RWPE2 (cell line): Measurements from ENCODE around the gene PYDC2.

ENCODE experiments used
- ATAC-seq: fragments of 200-7000 bp; cut with Tn5 transposase; 3 replicates; pipeline ENCODE4 v1.9.1; 2021; ENCODE audit warnings: low read depth
- DNase-seq: peaks from one replicate; pipeline ENCODE4 v3.0.0-alpha.2; 2020; ENCODE audit warnings: low spot score
- H3K27ac ChIP-seq: fragments of 450-650 bp; 2 replicates; pipeline ENCODE4 v1.5.1; 2017; ENCODE audit warnings: mild to moderate bottlenecking; ENCODE audit not compliant: poor library complexity, severe bottlenecking
- H3K27me3 ChIP-seq: fragments of 250-450 bp; sonication (Bioruptor Pico); 2 replicates; pipeline ENCODE4 v1.5.1; 2021; ENCODE audit warnings: mild to moderate bottlenecking, moderate library complexity; ENCODE audit not compliant: insufficient read depth, poor library complexity, severe bottlenecking
- H3K36me3 ChIP-seq: fragments of 250-450 bp; sonication (Bioruptor Pico); 2 replicates; pipeline ENCODE4 v1.5.1; 2020; ENCODE audit warnings: low read depth, mild to moderate bottlenecking, moderate library complexity
- H3K4me1 ChIP-seq: fragments of 250-450 bp; sonication (Bioruptor Pico); 2 replicates; pipeline ENCODE4 v1.5.1; 2021; ENCODE audit warnings: mild to moderate bottlenecking, moderate library complexity; ENCODE audit not compliant: insufficient read depth, poor library complexity, severe bottlenecking
- H3K4me3 ChIP-seq: fragments of 250-450 bp; sonication (Bioruptor Pico); 2 replicates; pipeline ENCODE4 v1.5.1; 2021; ENCODE audit warnings: mild to moderate bottlenecking, moderate library complexity; ENCODE audit not compliant: severe bottlenecking
- H3K9me3 ChIP-seq: fragments of 250-450 bp; sonication (Bioruptor Pico); 2 replicates; pipeline ENCODE4 v1.5.1; 2021; ENCODE audit warnings: mild to moderate bottlenecking, moderate library complexity; ENCODE audit not compliant: severe bottlenecking
- CTCF ChIP-seq: fragments of 450-650 bp; IDR thresholded peaks from one replicate; pipeline ENCODE4 v1.5.1; 2017; ENCODE audit warnings: mild to moderate bottlenecking, moderate library complexity; ENCODE audit not compliant: poor library complexity, severe bottlenecking

The PYDC2 gene

DNA sequence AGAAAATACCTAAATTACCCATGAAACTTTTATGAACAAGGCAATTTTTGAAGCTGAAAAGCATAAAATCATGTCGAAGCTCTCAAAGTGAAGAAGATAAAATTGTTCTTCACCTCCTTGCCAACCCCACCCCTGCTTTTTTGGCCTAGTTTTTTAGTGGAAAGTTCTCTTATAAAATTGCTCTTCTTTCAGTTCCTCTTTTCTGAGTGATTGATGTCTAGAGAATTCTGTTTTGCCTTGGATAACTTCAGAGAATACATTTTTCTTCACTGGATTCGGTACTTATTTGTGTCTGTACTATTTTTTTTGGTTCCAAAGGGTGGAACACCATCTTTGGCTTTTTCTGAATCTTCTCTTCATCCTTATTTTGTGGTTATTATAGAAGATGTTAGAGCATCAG, 25.0 kb upstream of the PYDC2 start:
- Histone ChIP-seq H3K27ac (no peak overlapping the region), H3K36me3 (no peaks in the 10 kb centered on the region), H3K4me3 (no peak overlapping the region), H3K9me3 (no peaks in the 10 kb centered on the region), H3K4me1 (no peaks in the 10 kb centered on the region), H3K27me3 (no peaks in the 10 kb centered on the region)
- no peak for DNase-seq
- ATAC-seq = no peak
- no peak for TF ChIP-seq CTCF

DNA sequence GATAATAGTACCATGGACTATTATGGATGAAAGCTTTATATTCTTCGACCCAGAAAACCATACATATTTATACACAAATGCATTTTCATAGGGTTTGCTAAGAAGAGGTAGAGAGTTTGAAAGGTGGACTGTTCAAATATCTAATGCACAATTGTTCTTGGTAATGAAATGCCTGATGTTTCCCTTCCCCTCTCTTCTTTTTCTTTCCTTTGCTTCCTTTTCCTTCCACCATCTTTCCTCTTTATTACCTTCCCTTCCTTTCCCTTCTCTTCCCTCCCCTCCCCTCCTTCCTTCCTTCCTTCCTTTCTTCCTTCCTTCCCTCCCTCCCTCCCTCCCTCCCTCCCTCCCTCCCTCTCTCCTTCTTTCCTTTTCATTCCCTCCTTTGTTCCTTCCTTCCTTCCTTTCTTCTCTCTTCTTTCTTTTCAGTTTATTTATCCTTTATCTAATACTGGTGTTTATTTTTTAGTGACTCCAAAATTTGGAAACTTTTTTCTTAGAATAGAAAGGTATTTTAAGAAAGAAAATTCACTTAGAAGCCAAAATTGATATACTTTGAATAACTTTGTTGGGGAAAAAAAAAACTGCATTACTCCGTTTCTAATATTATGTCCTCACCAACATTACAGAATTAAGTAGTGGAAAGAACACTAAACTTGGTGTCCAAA, 22.7 kb upstream of the PYDC2 start:
- Histone ChIP-seq H3K9me3 (no peaks in the 10 kb centered on the region), H3K27me3 (no peaks in the 10 kb centered on the region), H3K27ac (no peak overlapping the region), H3K36me3 (no peaks in the 10 kb centered on the region), H3K4me1 (no peaks in the 10 kb centered on the region), H3K4me3 (no peak overlapping the region)
- TF ChIP-seq CTCF = no peak
- DNase-seq (no peak), ATAC-seq (no peak)

DNA sequence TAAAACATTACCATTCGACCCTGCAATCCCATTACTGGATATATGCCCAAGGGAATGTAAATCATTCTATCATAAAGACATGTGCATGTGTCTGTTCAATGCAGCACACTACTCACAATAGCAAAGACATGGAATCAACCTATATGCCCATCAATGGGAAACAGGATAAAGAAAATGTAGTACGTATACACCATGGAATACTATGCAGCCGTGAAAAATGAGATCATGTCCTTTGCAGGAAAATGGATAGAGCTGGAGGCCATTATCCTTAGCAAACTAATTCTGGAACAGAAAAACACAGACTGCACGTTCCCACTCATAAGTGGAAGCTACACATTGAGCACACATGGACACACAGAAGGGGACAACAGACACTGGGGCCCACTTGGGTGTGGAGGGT, 20.4 kb upstream of the PYDC2 start:
- TF ChIP-seq CTCF = no peak
- Histone ChIP-seq H3K4me3 (no peak overlapping the region), H3K9me3 (no peaks in the 10 kb centered on the region), H3K27me3 (no peaks in the 10 kb centered on the region), H3K27ac (no peak overlapping the region), H3K4me1 (no peaks in the 10 kb centered on the region), H3K36me3 (no peaks in the 10 kb centered on the region)
- ATAC-seq (no peak), DNase-seq (no peak)

GRCh38 chr3:191441687-191442086, 19.3 kb upstream of the PYDC2 start:
- H3K27me3 ChIP-seq = no peaks in the 10 kb centered on the region
- no peaks in the 10 kb centered on the region for H3K4me1 ChIP-seq
- no peak overlapping the region for H3K4me3 ChIP-seq
- H3K27ac ChIP-seq = no peak overlapping the region
- no peaks in the 10 kb centered on the region for H3K9me3 ChIP-seq
- TF ChIP-seq CTCF = no peak
- ATAC-seq = no peak
- DNase-seq = no peak
- H3K36me3 ChIP-seq = no peaks in the 10 kb centered on the region

DNA sequence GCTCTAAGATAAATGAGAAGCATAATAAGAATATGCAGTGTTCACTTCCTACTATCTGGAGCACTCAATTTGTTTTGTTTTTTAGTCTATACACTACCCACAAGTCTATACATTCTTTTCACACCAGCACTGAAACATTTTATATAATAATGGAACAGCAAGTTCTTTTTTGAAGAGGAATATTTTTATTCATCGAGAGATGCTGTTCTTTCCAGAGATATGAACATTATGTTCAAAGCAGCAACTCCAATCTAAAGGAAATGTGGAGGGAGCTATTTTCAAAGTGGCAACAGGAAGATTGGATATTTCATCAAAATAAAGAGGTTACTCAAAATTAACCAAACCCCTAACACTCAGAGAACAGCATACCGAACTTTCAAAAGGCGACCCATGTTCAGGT, 16.4 kb upstream of the PYDC2 start:
- ATAC-seq = no peak

More for the DNA sequence above, 16.4 kb upstream of the PYDC2 start:
- Histone ChIP-seq H3K27ac (no peak overlapping the region), H3K9me3 (no peaks in the 10 kb centered on the region), H3K27me3 (no peaks in the 10 kb centered on the region), H3K36me3 (no peaks in the 10 kb centered on the region), H3K4me3 (no peak overlapping the region), H3K4me1 (no peaks in the 10 kb centered on the region)
- DNase-seq = no peak
- TF ChIP-seq CTCF = no peak
